GM23338 (cell line): Measurements from ENCODE around the gene TBKBP1. TPM values are rescaled to one million over a fixed set of nuclear protein-coding genes. Genes with fewer than 3 reads are reported as not detected.

Experiments used
- ATAC-seq: fragments of 200-7000 bp; cut with Tn5 transposase; 3 replicates; pipeline ENCODE4 v1.9.1; 2020
- DNase-seq: peaks from one replicate; pipeline ENCODE4 v3.0.0-alpha.2; 2015; ENCODE audit warnings: low spot score
- H2AFZ ChIP-seq: fragments of 200-600 bp; sonication (generic); 2 replicates; pipeline ENCODE4 v1.8.0; 2016; ENCODE audit warnings: antibody characterized with exemption, mild to moderate bottlenecking, moderate library complexity
- H3F3A ChIP-seq: fragments of 200-600 bp; sonication (generic); replicated peaks from 2 replicates; pipeline ENCODE4 v1.8.0; 2017; ENCODE audit warnings: antibody characterized with exemption, mixed run types, low read depth
- H3K27ac ChIP-seq: fragments of 200-600 bp; sonication (generic); 2 replicates; pipeline ENCODE4 v1.6.1; 2016; ENCODE audit warnings: low read depth
- H3K27me3 ChIP-seq: fragments of 200-600 bp; sonication (generic); 2 replicates; pipeline ENCODE4 v1.8.0; 2016; ENCODE audit warnings: mild to moderate bottlenecking, mixed run types, moderate library complexity; ENCODE audit not compliant: insufficient read depth
- H3K36me3 ChIP-seq: fragments of 200-600 bp; sonication (generic); 2 replicates; pipeline ENCODE4 v1.8.0; 2016; ENCODE audit warnings: mild to moderate bottlenecking; ENCODE audit not compliant: insufficient read depth
- H3K4me1 ChIP-seq: fragments of 200-600 bp; sonication (generic); 2 replicates; pipeline ENCODE4 v1.8.0; 2016; ENCODE audit warnings: mild to moderate bottlenecking, moderate library complexity; ENCODE audit not compliant: insufficient read depth
- H3K4me2 ChIP-seq: fragments of 200-600 bp; sonication (generic); 2 replicates; pipeline ENCODE4 v1.7.1; 2017; ENCODE audit warnings: mixed run types
- H3K4me3 ChIP-seq: fragments of 200-600 bp; sonication (generic); 2 replicates; pipeline ENCODE4 v1.6.1; 2016; ENCODE audit warnings: mixed run types
- H3K79me2 ChIP-seq: fragments of 200-600 bp; sonication (generic); replicated peaks from 2 replicates; pipeline ENCODE4 v1.8.0; 2017; ENCODE audit warnings: mild to moderate bottlenecking; ENCODE audit not compliant: insufficient read depth
- H3K9me2 ChIP-seq: fragments of 200-600 bp; sonication (generic); 2 replicates; pipeline ENCODE4 v1.8.0; 2017; ENCODE audit not compliant: insufficient read depth
- H4K20me1 ChIP-seq: fragments of 200-600 bp; sonication (generic); replicated peaks from 2 replicates; pipeline ENCODE4 v1.8.0; 2017; ENCODE audit warnings: mild to moderate bottlenecking; ENCODE audit not compliant: insufficient read depth
- H3K27ac Mint-ChIP-seq: 2 replicates; pipeline ENCODE4 v1.8.0; 2020; ENCODE audit warnings: inconsistent platforms, mild to moderate bottlenecking, moderate library complexity, mixed read lengths
- H3K27me3 Mint-ChIP-seq: 3 replicates; pipeline ENCODE4 v1.8.0; 2022; ENCODE audit warnings: low read depth, mild to moderate bottlenecking, moderate library complexity, mixed read lengths, inconsistent platforms; ENCODE audit not compliant: insufficient read depth, poor library complexity
- H3K36me3 Mint-ChIP-seq: 3 replicates; pipeline ENCODE4 v1.8.0; 2021; ENCODE audit warnings: low read depth, mild to moderate bottlenecking, inconsistent platforms, moderate library complexity, mixed read lengths
- H3K4me1 Mint-ChIP-seq: 3 replicates; pipeline ENCODE4 v1.8.0; 2020; ENCODE audit warnings: mild to moderate bottlenecking, inconsistent platforms, mixed read lengths
- H3K4me3 Mint-ChIP-seq: 3 replicates; pipeline ENCODE4 v1.8.0; 2021; ENCODE audit warnings: moderate library complexity, mild to moderate bottlenecking, inconsistent platforms, mixed read lengths
- H3K9me3 Mint-ChIP-seq: 3 replicates; pipeline ENCODE4 v1.8.0; 2020; ENCODE audit warnings: moderate library complexity, mild to moderate bottlenecking, inconsistent platforms, mixed read lengths
- CREB1 ChIP-seq: fragments of 250-450 bp; sonication (Bioruptor Pico); IDR thresholded peaks from 2 replicates; pipeline ENCODE4 v1.5.0; 2020; ENCODE audit warnings: low read depth, mild to moderate bottlenecking, moderate library complexity
- EZH2 ChIP-seq: fragments of 200-600 bp; sonication (generic); IDR thresholded peaks from one replicate; pipeline ENCODE4 v1.8.0; 2017; ENCODE audit warnings: antibody characterized with exemption, mild to moderate bottlenecking, low read depth; ENCODE audit not compliant: unreplicated experiment
- EZH2phosphoT487 ChIP-seq: fragments of 200-600 bp; sonication (generic); IDR thresholded peaks from one replicate; pipeline ENCODE4 v1.8.1; 2018; ENCODE audit warnings: antibody characterized with exemption; ENCODE audit not compliant: unreplicated experiment
- JUNB ChIP-seq: IDR thresholded peaks from one replicate; pipeline ENCODE4 v1.6.1; 2016; ENCODE audit warnings: antibody characterized with exemption; ENCODE audit not compliant: unreplicated experiment
- NANOG ChIP-seq: IDR thresholded peaks from 2 replicates; pipeline ENCODE4 v1.6.1; 2016; ENCODE audit warnings: antibody characterized with exemption, borderline replicate concordance
- POLR2AphosphoS5 ChIP-seq: IDR thresholded peaks from 2 replicates; pipeline ENCODE4 v1.6.1; 2016; ENCODE audit warnings: antibody characterized with exemption, low read depth
- STAT1 ChIP-seq: IDR thresholded peaks from one replicate; pipeline ENCODE4 v1.6.1; 2016; ENCODE audit warnings: antibody characterized with exemption; ENCODE audit not compliant: unreplicated experiment
- ZNF114 ChIP-seq: fragments of 250-450 bp; sonication (Bioruptor Pico); IDR thresholded peaks from 2 replicates; pipeline ENCODE4 v1.5.0; 2020; ENCODE audit warnings: mild to moderate bottlenecking, moderate library complexity
- ZNF331 ChIP-seq: fragments of 250-450 bp; sonication (Bioruptor Pico); IDR thresholded peaks from 2 replicates; pipeline ENCODE4 v1.5.0; 2020; ENCODE audit warnings: low read depth, mild to moderate bottlenecking, moderate library complexity
- polyA plus RNA-seq: library from polyadenylated mRNA; unstranded; fragments of >200 nt; fragmentation: Nextera tagmentation; extraction: Ambion mirVana; gene quantifications from 2 replicates; pipeline ENCODE4 v1.2.1, GENCODE V29; 2016
- total RNA-seq: library from RNA; depleted of rRNA; stranded (reverse); fragments of >200 nt; shearing (Covaris generic); gene quantifications from 2 replicates; pipeline ENCODE4 v1.2.3, GENCODE V29; 2014
- TF ChIP-seq, protein P1 (sequence below): fragments of 250-450 bp; sonication (Bioruptor Pico); IDR thresholded peaks from 2 replicates; pipeline ENCODE4 v1.5.0; 2020; ENCODE audit warnings: mild to moderate bottlenecking, moderate library complexity
- TF ChIP-seq, protein P2 (sequence below), 2 experiments: fragments of 200-600 bp in 1 of 2; sonication (generic) in 1 of 2; conservative IDR thresholded peaks; 2 replicates each; pipeline versions ENCODE4 v1.5.1 to v1.6.1; 2016 to 2017; ENCODE audit warnings: antibody characterized with exemption in 2 of 2, low read depth in 2 of 2, mild to moderate bottlenecking in 2 of 2, moderate library complexity in 1 of 2
- TF ChIP-seq, protein P3 (sequence below): IDR thresholded peaks from 2 replicates; pipeline ENCODE4 v1.6.1; 2016; ENCODE audit warnings: antibody characterized with exemption
- TF ChIP-seq, protein P4 (sequence below): IDR thresholded peaks from one replicate; pipeline ENCODE4 v1.6.1; 2018; ENCODE audit warnings: antibody characterized with exemption; ENCODE audit not compliant: unreplicated experiment

The TBKBP1 gene
- total and polyA plus RNA-seq, 2 experiments from 2014 or later: 2.5 to 12.1 TPM

DNA sequence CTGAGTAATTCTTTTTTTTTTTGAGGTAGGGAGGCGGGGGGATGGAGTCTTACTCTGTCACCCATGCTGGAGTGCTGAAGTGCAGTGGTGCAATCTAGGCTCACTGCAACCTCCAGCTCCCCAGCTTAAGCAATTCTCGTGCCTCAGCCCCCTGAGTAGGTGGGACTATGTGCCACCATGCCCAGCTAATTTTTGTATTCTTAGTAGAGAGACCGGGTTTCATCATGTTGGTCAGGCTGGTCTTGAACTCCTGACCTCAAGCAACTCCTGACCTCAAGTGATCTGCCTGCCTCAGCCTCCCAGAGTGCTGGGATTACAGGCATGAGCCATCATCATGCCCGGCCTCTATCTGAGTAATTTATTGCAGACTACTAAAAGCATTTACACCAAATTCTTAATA lies 24.9 kb upstream of the TBKBP1 start:
- ATAC-seq (no peak), DNase-seq (no peak)
- Mint-ChIP-seq H3K36me3 (peaks cover 99% of the 10 kb centered on the region), H3K4me3 (no peak overlapping the region), H3K4me1 (peaks cover 15% of the 10 kb centered on the region), H3K9me3 (no peaks in the 10 kb centered on the region), H3K27ac (no peak overlapping the region), H3K27me3 (peaks cover 5% of the 10 kb centered on the region)
- Histone ChIP-seq H3K27ac (peak overlapping the region; percentile 59; the same call in 1 of the 2 replicates), H3K9me2 (no peaks in the 10 kb centered on the region), H3K36me3 (peaks cover 87% of the 10 kb centered on the region), H3K4me2 (no peak overlapping the region), H4K20me1 (peaks cover 57% of the 10 kb centered on the region), H3K27me3 (no peaks in the 10 kb centered on the region), H2AFZ (no peak overlapping the region), H3K4me1 (peaks cover 13% of the 10 kb centered on the region), H3F3A (peaks cover 64% of the 10 kb centered on the region), H3K4me3 (no peak overlapping the region), H3K79me2 (peaks cover 64% of the 10 kb centered on the region)
- no peak for TF ChIP-seq EZH2phosphoT487
- TF ChIP-seq, protein P1, sequence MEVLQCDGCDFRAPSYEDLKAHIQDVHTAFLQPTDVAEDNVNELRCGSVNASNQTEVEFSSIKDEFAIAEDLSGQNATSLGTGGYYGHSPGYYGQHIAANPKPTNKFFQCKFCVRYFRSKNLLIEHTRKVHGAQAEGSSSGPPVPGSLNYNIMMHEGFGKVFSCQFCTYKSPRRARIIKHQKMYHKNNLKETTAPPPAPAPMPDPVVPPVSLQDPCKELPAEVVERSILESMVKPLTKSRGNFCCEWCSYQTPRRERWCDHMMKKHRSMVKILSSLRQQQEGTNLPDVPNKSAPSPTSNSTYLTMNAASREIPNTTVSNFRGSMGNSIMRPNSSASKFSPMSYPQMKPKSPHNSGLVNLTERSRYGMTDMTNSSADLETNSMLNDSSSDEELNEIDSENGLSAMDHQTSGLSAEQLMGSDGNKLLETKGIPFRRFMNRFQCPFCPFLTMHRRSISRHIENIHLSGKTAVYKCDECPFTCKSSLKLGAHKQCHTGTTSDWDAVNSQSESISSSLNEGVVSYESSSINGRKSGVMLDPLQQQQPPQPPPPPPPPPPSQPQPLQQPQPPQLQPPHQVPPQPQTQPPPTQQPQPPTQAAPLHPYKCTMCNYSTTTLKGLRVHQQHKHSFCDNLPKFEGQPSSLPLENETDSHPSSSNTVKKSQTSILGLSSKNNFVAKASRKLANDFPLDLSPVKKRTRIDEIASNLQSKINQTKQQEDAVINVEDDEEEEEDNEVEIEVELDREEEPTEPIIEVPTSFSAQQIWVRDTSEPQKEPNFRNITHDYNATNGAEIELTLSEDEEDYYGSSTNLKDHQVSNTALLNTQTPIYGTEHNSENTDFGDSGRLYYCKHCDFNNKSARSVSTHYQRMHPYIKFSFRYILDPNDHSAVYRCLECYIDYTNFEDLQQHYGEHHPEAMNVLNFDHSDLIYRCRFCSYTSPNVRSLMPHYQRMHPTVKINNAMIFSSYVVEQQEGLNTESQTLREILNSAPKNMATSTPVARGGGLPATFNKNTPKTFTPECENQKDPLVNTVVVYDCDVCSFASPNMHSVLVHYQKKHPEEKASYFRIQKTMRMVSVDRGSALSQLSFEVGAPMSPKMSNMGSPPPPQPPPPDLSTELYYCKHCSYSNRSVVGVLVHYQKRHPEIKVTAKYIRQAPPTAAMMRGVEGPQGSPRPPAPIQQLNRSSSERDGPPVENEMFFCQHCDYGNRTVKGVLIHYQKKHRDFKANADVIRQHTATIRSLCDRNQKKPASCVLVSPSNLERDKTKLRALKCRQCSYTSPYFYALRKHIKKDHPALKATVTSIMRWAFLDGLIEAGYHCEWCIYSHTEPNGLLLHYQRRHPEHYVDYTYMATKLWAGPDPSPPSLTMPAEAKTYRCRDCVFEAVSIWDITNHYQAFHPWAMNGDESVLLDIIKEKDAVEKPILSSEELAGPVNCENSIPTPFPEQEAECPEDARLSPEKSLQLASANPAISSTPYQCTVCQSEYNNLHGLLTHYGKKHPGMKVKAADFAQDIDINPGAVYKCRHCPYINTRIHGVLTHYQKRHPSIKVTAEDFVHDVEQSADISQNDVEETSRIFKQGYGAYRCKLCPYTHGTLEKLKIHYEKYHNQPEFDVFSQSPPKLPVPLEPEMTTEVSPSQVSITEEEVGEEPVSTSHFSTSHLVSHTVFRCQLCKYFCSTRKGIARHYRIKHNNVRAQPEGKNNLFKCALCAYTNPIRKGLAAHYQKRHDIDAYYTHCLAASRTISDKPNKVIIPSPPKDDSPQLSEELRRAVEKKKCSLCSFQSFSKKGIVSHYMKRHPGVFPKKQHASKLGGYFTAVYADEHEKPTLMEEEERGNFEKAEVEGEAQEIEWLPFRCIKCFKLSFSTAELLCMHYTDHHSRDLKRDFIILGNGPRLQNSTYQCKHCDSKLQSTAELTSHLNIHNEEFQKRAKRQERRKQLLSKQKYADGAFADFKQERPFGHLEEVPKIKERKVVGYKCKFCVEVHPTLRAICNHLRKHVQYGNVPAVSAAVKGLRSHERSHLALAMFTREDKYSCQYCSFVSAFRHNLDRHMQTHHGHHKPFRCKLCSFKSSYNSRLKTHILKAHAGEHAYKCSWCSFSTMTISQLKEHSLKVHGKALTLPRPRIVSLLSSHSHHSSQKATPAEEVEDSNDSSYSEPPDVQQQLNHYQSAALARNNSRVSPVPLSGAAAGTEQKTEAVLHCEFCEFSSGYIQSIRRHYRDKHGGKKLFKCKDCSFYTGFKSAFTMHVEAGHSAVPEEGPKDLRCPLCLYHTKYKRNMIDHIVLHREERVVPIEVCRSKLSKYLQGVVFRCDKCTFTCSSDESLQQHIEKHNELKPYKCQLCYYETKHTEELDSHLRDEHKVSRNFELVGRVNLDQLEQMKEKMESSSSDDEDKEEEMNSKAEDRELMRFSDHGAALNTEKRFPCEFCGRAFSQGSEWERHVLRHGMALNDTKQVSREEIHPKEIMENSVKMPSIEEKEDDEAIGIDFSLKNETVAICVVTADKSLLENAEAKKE: no peak
- TF ChIP-seq JUNB: no peak
- no peak for TF ChIP-seq CREB1 (CRISPR knock-in tag)
- TF ChIP-seq, protein P2, sequence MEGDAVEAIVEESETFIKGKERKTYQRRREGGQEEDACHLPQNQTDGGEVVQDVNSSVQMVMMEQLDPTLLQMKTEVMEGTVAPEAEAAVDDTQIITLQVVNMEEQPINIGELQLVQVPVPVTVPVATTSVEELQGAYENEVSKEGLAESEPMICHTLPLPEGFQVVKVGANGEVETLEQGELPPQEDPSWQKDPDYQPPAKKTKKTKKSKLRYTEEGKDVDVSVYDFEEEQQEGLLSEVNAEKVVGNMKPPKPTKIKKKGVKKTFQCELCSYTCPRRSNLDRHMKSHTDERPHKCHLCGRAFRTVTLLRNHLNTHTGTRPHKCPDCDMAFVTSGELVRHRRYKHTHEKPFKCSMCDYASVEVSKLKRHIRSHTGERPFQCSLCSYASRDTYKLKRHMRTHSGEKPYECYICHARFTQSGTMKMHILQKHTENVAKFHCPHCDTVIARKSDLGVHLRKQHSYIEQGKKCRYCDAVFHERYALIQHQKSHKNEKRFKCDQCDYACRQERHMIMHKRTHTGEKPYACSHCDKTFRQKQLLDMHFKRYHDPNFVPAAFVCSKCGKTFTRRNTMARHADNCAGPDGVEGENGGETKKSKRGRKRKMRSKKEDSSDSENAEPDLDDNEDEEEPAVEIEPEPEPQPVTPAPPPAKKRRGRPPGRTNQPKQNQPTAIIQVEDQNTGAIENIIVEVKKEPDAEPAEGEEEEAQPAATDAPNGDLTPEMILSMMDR (conservative IDR thresholded peaks at IDR 0.05; ENCODE audit: low read depth in 2 of 2): no peak
- TF ChIP-seq STAT1: no peak
- TF ChIP-seq NANOG: no peak
- TF ChIP-seq, protein P3, sequence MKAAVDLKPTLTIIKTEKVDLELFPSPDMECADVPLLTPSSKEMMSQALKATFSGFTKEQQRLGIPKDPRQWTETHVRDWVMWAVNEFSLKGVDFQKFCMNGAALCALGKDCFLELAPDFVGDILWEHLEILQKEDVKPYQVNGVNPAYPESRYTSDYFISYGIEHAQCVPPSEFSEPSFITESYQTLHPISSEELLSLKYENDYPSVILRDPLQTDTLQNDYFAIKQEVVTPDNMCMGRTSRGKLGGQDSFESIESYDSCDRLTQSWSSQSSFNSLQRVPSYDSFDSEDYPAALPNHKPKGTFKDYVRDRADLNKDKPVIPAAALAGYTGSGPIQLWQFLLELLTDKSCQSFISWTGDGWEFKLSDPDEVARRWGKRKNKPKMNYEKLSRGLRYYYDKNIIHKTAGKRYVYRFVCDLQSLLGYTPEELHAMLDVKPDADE: no peak
- TF ChIP-seq POLR2AphosphoS5: no peak
- TF ChIP-seq, protein P4, sequence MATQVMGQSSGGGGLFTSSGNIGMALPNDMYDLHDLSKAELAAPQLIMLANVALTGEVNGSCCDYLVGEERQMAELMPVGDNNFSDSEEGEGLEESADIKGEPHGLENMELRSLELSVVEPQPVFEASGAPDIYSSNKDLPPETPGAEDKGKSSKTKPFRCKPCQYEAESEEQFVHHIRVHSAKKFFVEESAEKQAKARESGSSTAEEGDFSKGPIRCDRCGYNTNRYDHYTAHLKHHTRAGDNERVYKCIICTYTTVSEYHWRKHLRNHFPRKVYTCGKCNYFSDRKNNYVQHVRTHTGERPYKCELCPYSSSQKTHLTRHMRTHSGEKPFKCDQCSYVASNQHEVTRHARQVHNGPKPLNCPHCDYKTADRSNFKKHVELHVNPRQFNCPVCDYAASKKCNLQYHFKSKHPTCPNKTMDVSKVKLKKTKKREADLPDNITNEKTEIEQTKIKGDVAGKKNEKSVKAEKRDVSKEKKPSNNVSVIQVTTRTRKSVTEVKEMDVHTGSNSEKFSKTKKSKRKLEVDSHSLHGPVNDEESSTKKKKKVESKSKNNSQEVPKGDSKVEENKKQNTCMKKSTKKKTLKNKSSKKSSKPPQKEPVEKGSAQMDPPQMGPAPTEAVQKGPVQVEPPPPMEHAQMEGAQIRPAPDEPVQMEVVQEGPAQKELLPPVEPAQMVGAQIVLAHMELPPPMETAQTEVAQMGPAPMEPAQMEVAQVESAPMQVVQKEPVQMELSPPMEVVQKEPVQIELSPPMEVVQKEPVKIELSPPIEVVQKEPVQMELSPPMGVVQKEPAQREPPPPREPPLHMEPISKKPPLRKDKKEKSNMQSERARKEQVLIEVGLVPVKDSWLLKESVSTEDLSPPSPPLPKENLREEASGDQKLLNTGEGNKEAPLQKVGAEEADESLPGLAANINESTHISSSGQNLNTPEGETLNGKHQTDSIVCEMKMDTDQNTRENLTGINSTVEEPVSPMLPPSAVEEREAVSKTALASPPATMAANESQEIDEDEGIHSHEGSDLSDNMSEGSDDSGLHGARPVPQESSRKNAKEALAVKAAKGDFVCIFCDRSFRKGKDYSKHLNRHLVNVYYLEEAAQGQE: no peak
- no peak for TF ChIP-seq ZNF331 (CRISPR knock-in tag)
- no peak for TF ChIP-seq ZNF114 (CRISPR knock-in tag)
- no peak for TF ChIP-seq EZH2
